ENCODE results near the gene RAD9A.

Gene RAD9A

DNA sequence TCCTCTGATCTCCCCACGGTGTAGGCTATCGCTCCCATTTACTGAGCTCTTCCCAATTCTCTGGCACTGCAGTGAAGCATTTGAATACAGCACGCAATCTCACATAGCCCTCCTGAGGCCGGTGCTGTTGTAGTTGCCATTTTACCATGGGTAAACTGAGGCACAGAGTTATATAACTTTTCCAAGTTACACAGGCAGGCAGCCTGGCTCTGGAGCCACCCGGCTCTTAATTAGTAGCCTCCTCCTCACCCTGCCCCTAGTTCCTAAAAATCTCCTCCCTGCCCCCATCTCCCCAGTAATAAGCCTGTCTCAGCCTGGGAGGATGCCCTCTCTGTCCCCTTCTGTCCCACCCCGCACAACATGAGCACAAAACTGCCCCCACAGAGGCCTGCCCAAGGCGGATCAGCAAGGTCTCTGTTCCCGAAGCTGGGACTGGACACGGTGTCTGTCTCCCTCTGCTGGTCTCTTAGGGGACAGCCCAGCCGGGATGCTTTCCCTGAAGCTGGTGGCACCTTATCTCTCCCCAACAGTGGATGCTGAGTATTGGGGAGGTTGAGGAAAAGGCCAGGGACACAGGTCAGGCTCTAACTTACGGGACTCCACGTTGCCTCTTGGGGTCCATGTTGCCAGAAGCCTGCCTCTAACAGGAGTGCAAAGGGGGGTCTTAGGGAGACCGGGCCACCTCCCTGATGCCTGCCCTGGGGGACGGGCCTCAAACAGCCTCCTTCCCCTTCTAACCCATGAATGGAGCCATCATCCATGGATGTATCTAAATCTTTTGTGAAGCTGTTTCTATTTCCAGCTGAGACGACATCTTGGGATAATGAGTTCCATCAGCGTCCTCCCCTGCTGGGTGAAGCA, 9.3 kb upstream of the RAD9A start:
- H2AK5ac ChIP-seq (ENCODE audit: low read length, severe bottlenecking) = peak overlapping the region; percentile 72
- 43% methylated on average over 16 of the region's 16 CpGs for WGBS
- H4K91ac ChIP-seq (ENCODE audit: low read length) = no peak overlapping the region

GRCh38 chr11:67384851-67385366, 6.9 kb upstream of the RAD9A start:
- H3K4ac ChIP-seq (ENCODE audit: low read depth in 1 of 2, low read length in 2 of 2) = no peak overlapping the region
- H3K14ac ChIP-seq (ENCODE audit: low read length in 2 of 2) = no peak overlapping the region
- H2BK15ac ChIP-seq (ENCODE audit: low read depth, poor library complexity, severe bottlenecking) = no peak overlapping the region
- no peaks in the 10 kb centered on the region for H3K36me3 ChIP-seq (ENCODE audit: control insufficient read depth in 1 of 2, insufficient read depth in 2 of 2, low read depth in 1 of 2, low read length in 2 of 2)
- no peak overlapping the region for H3K18ac ChIP-seq (ENCODE audit: low read depth in 1 of 2, low read length in 2 of 2)
- H3K27ac ChIP-seq (ENCODE audit: low read length, poor library complexity, severe bottlenecking) = no peak overlapping the region
- no peak overlapping the region for H2BK120ac ChIP-seq (ENCODE audit: low read depth, low read length)
- H3K79me1 ChIP-seq (replicated peaks; ENCODE audit: low read length, poor library complexity, severe bottlenecking) = peaks cover 3% of the 10 kb centered on the region
- H3K4me3 ChIP-seq (ENCODE audit: insufficient read depth in 1 of 2, low read depth in 1 of 2, low read length in 2 of 2) = no peak overlapping the region
- no peaks in the 10 kb centered on the region for H3K9me3 ChIP-seq (ENCODE audit: control insufficient read depth, low read length)
- no peak overlapping the region for H2AFZ ChIP-seq (ENCODE audit: low read depth, low read length)
- peak overlapping the region; percentile 21 for H3K9ac ChIP-seq (ENCODE audit: low read length)
- H4K8ac ChIP-seq (ENCODE audit: low read length) = no peak overlapping the region
- no peak overlapping the region for H3K4me2 ChIP-seq (ENCODE audit: low read length, poor library complexity, severe bottlenecking)
- H3K27me3 ChIP-seq (ENCODE audit: control insufficient read depth in 1 of 2, insufficient read depth in 1 of 2, low read length in 2 of 2) = peaks cover 0 to 11% of the 10 kb centered on the region in 2 experiments
- no peak overlapping the region for H3K23ac ChIP-seq (ENCODE audit: low read length in 2 of 2)
- no peak overlapping the region for H2AK5ac ChIP-seq (ENCODE audit: low read length, severe bottlenecking)
- H2BK12ac ChIP-seq (ENCODE audit: low read length in 2 of 2) = no peak overlapping the region
- peak; percentile 72 for DNase-seq
- H3K4me1 ChIP-seq (ENCODE audit: control insufficient read depth, insufficient read depth, low read depth, low read length) = peaks cover 18% of the 10 kb centered on the region
- no peak overlapping the region for H2BK5ac ChIP-seq (ENCODE audit: low read depth, low read length, poor library complexity, severe bottlenecking)
- no peak overlapping the region for H4K91ac ChIP-seq (ENCODE audit: low read length)
- 60% methylated on average over 1 of the region's 3 CpGs for WGBS

More for the DNA sequence above, 9.3 kb upstream of the RAD9A start:
- H3K36me3 ChIP-seq (ENCODE audit: control insufficient read depth in 1 of 2, insufficient read depth in 2 of 2, low read depth in 1 of 2, low read length in 2 of 2) = no peaks in the 10 kb centered on the region
- peak overlapping the region in 1 of 2 experiments; percentile 37 for H2BK12ac ChIP-seq (ENCODE audit: low read length in 2 of 2)
- H4K8ac ChIP-seq (ENCODE audit: low read length) = peak overlapping the region; percentile 27
- DNase-seq = peak; percentile 79
- H3K27ac ChIP-seq (ENCODE audit: low read length, poor library complexity, severe bottlenecking) = no peak overlapping the region
- H2BK120ac ChIP-seq (ENCODE audit: low read depth, low read length) = no peak overlapping the region
- H3K4me1 ChIP-seq (ENCODE audit: control insufficient read depth, insufficient read depth, low read depth, low read length) = peaks cover 36% of the 10 kb centered on the region
- no peak overlapping the region for H3K4ac ChIP-seq (ENCODE audit: low read depth in 1 of 2, low read length in 2 of 2)
- no peak overlapping the region for H3K4me2 ChIP-seq (ENCODE audit: low read length, poor library complexity, severe bottlenecking)
- no peak overlapping the region for H3K23ac ChIP-seq (ENCODE audit: low read length in 2 of 2)
- H3K9me3 ChIP-seq (ENCODE audit: control insufficient read depth, low read length) = no peaks in the 10 kb centered on the region
- H3K9ac ChIP-seq (ENCODE audit: low read length) = no peak overlapping the region
- no peak overlapping the region for H2AFZ ChIP-seq (ENCODE audit: low read depth, low read length)
- H3K14ac ChIP-seq (ENCODE audit: low read length in 2 of 2) = no peak overlapping the region
- no peak overlapping the region for H2BK5ac ChIP-seq (ENCODE audit: low read depth, low read length, poor library complexity, severe bottlenecking)
- H3K18ac ChIP-seq (ENCODE audit: low read depth in 1 of 2, low read length in 2 of 2) = peak overlapping the region in 1 of 2 experiments; percentile 21
- H3K79me1 ChIP-seq (replicated peaks; ENCODE audit: low read length, poor library complexity, severe bottlenecking) = peaks cover 1% of the 10 kb centered on the region
- no peak overlapping the region for H2BK15ac ChIP-seq (ENCODE audit: low read depth, poor library complexity, severe bottlenecking)
- H3K27me3 ChIP-seq (ENCODE audit: control insufficient read depth in 1 of 2, insufficient read depth in 1 of 2, low read length in 2 of 2) = peaks cover 0 to 9% of the 10 kb centered on the region in 2 experiments
- no peak overlapping the region for H3K4me3 ChIP-seq (ENCODE audit: insufficient read depth in 1 of 2, low read depth in 1 of 2, low read length in 2 of 2)

GRCh38 chr11:67387069-67387468, 4.7 kb upstream of the RAD9A start:
- H4K91ac ChIP-seq (ENCODE audit: low read length) = no peak overlapping the region
- H2BK5ac ChIP-seq (ENCODE audit: low read depth, low read length, poor library complexity, severe bottlenecking) = no peak overlapping the region
- no peak overlapping the region for H2BK120ac ChIP-seq (ENCODE audit: low read depth, low read length)
- H2BK15ac ChIP-seq (ENCODE audit: low read depth, poor library complexity, severe bottlenecking) = no peak overlapping the region
- peaks cover 0 to 11% of the 10 kb centered on the region in 2 experiments for H3K27me3 ChIP-seq (ENCODE audit: control insufficient read depth in 1 of 2, insufficient read depth in 1 of 2, low read length in 2 of 2)
- no peak overlapping the region for H3K27ac ChIP-seq (ENCODE audit: low read length, poor library complexity, severe bottlenecking)
- H3K4me1 ChIP-seq (ENCODE audit: control insufficient read depth, insufficient read depth, low read depth, low read length) = peaks cover 17% of the 10 kb centered on the region
- no peak for DNase-seq
- H2BK12ac ChIP-seq (ENCODE audit: low read length in 2 of 2) = no peak overlapping the region
- H3K36me3 ChIP-seq (ENCODE audit: control insufficient read depth in 1 of 2, insufficient read depth in 2 of 2, low read depth in 1 of 2, low read length in 2 of 2) = no peaks in the 10 kb centered on the region
- H3K9ac ChIP-seq (ENCODE audit: low read length) = no peak overlapping the region
- no peak overlapping the region for H3K4me3 ChIP-seq (ENCODE audit: insufficient read depth in 1 of 2, low read depth in 1 of 2, low read length in 2 of 2)
- no peak overlapping the region for H3K23ac ChIP-seq (ENCODE audit: low read length in 2 of 2)
- no peak overlapping the region for H3K4ac ChIP-seq (ENCODE audit: low read depth in 1 of 2, low read length in 2 of 2)
- H3K79me1 ChIP-seq (replicated peaks; ENCODE audit: low read length, poor library complexity, severe bottlenecking) = peaks cover 5% of the 10 kb centered on the region
- H3K4me2 ChIP-seq (ENCODE audit: low read length, poor library complexity, severe bottlenecking) = no peak overlapping the region
- H2AFZ ChIP-seq (ENCODE audit: low read depth, low read length) = no peak overlapping the region
- no peak overlapping the region for H3K18ac ChIP-seq (ENCODE audit: low read depth in 1 of 2, low read length in 2 of 2)
- no peak overlapping the region for H2AK5ac ChIP-seq (ENCODE audit: low read length, severe bottlenecking)
- no peak overlapping the region for H3K14ac ChIP-seq (ENCODE audit: low read length in 2 of 2)
- WGBS = 49% methylated on average over 9 of the region's 9 CpGs
- H4K8ac ChIP-seq (ENCODE audit: low read length) = no peak overlapping the region
- H3K9me3 ChIP-seq (ENCODE audit: control insufficient read depth, low read length) = no peaks in the 10 kb centered on the region

GRCh38 chr11:67387518-67387917, 4.3 kb upstream of the RAD9A start:
- Histone ChIP-seq H3K27me3 (ENCODE audit: control insufficient read depth in 1 of 2, insufficient read depth in 1 of 2, low read length in 2 of 2) (peaks cover 0 to 11% of the 10 kb centered on the region in 2 experiments), H3K4me3 (ENCODE audit: insufficient read depth in 1 of 2, low read depth in 1 of 2, low read length in 2 of 2) (no peak overlapping the region), H3K4me1 (ENCODE audit: control insufficient read depth, insufficient read depth, low read depth, low read length) (peaks cover 17% of the 10 kb centered on the region), H3K9me3 (ENCODE audit: control insufficient read depth, low read length) (no peaks in the 10 kb centered on the region), H4K91ac (ENCODE audit: low read length) (no peak overlapping the region), H2BK5ac (ENCODE audit: low read depth, low read length, poor library complexity, severe bottlenecking) (no peak overlapping the region), H2BK120ac (ENCODE audit: low read depth, low read length) (no peak overlapping the region), H3K27ac (ENCODE audit: low read length, poor library complexity, severe bottlenecking) (no peak overlapping the region), H3K18ac (ENCODE audit: low read depth in 1 of 2, low read length in 2 of 2) (no peak overlapping the region), H3K4ac (ENCODE audit: low read depth in 1 of 2, low read length in 2 of 2) (no peak overlapping the region), H3K23ac (ENCODE audit: low read length in 2 of 2) (no peak overlapping the region), H2AK5ac (ENCODE audit: low read length, severe bottlenecking) (no peak overlapping the region), H4K8ac (ENCODE audit: low read length) (no peak overlapping the region), H3K14ac (ENCODE audit: low read length in 2 of 2) (no peak overlapping the region), H2AFZ (ENCODE audit: low read depth, low read length) (no peak overlapping the region), H3K36me3 (ENCODE audit: control insufficient read depth in 1 of 2, insufficient read depth in 2 of 2, low read depth in 1 of 2, low read length in 2 of 2) (no peaks in the 10 kb centered on the region), H2BK12ac (ENCODE audit: low read length in 2 of 2) (no peak overlapping the region), H2BK15ac (ENCODE audit: low read depth, poor library complexity, severe bottlenecking) (no peak overlapping the region), H3K9ac (ENCODE audit: low read length) (no peak overlapping the region), H3K79me1 (replicated peaks; ENCODE audit: low read length, poor library complexity, severe bottlenecking) (peaks cover 9% of the 10 kb centered on the region), H3K4me2 (ENCODE audit: low read length, poor library complexity, severe bottlenecking) (no peak overlapping the region)
- WGBS = 56% methylated on average over 5 of the region's 6 CpGs
- DNase-seq = no peak
